ENCODE measurements around the gene TMUB1. TPM values are rescaled to one million over a fixed set of nuclear protein-coding genes. Genes with fewer than 3 reads are reported as not detected.

TMUB1 gene
- total and polyA plus RNA-seq, 9 of the 15 experiments (the other 6 are each of a cell fraction or from before 2014, with no cell fraction given), result 0.14 to 241 (median 74.1) TPM

GRCh38 chr7:151082141-151083070, 887 bp downstream of the TMUB1 start (continued):
- TF ChIP-seq, protein P1, sequence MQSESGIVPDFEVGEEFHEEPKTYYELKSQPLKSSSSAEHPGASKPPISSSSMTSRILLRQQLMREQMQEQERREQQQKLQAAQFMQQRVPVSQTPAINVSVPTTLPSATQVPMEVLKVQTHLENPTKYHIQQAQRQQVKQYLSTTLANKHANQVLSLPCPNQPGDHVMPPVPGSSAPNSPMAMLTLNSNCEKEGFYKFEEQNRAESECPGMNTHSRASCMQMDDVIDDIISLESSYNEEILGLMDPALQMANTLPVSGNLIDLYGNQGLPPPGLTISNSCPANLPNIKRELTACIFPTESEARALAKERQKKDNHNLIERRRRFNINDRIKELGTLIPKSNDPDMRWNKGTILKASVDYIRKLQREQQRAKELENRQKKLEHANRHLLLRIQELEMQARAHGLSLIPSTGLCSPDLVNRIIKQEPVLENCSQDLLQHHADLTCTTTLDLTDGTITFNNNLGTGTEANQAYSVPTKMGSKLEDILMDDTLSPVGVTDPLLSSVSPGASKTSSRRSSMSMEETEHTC (IDR thresholded peaks at IDR 0.05), result no peak
- TF ChIP-seq NONO (IDR thresholded peaks at IDR 0.05; ENCODE audit: low read depth in 2 of 2, low read length in 1 of 2) (no peak), SAFB2 (IDR thresholded peaks at IDR 0.05; ENCODE audit: borderline replicate concordance, low read depth, low read length, severe bottlenecking) (no peak), CHCHD3 (CRISPR knock-in tag; IDR thresholded peaks at IDR 0.05) (no peak), ZNF717 (CRISPR knock-in tag; IDR thresholded peaks at IDR 0.05) (no peak), GTF2A2 (tag; IDR thresholded peaks at IDR 0.05) (no peak), CEBPB (tag; IDR thresholded peaks at IDR 0.05) (no peak), C11orf30 (IDR thresholded peaks at IDR 0.05; ENCODE audit: low read depth) (no peak), SUPT5H (IDR thresholded peaks at IDR 0.05) (peak; percentile 75), ZNF444 (CRISPR knock-in tag; IDR thresholded peaks at IDR 0.05) (no peak), SMAD2 (IDR thresholded peaks at IDR 0.05; ENCODE audit: low read depth, low read length) (no peak), REST (IDR thresholded peaks at IDR 0.05; ENCODE audit: borderline replicate concordance) (no peak), REST (CRISPR knock-in tag; IDR thresholded peaks at IDR 0.05; ENCODE audit: low read depth) (no peak), HDAC2 (IDR thresholded peaks at IDR 0.05) (peak; percentile 63; the same call in 1 of the 2 replicates), PHB2 (IDR thresholded peaks at IDR 0.05; ENCODE audit: low read depth) (peak; percentile 53; the same call in 1 of the 2 replicates), HNRNPUL1 (IDR thresholded peaks at IDR 0.05; ENCODE audit: low read length) (no peak), MCM3 (IDR thresholded peaks at IDR 0.05) (no peak), NFYB (IDR thresholded peaks at IDR 0.05; ENCODE audit: extremely low read depth, insufficient read length) (no peak)
- TF ChIP-seq, protein P2, sequence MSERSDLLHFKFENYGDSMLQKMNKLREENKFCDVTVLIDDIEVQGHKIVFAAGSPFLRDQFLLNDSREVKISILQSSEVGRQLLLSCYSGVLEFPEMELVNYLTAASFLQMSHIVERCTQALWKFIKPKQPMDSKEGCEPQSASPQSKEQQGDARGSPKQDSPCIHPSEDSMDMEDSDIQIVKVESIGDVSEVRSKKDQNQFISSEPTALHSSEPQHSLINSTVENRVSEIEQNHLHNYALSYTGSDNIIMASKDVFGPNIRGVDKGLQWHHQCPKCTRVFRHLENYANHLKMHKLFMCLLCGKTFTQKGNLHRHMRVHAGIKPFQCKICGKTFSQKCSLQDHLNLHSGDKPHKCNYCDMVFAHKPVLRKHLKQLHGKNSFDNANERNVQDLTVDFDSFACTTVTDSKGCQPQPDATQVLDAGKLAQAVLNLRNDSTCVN (CRISPR knock-in tag; IDR thresholded peaks at IDR 0.05), result peak; percentile 67

Measured in K562 (cell line).